ENCODE data around the gene PAM16.

DNA sequence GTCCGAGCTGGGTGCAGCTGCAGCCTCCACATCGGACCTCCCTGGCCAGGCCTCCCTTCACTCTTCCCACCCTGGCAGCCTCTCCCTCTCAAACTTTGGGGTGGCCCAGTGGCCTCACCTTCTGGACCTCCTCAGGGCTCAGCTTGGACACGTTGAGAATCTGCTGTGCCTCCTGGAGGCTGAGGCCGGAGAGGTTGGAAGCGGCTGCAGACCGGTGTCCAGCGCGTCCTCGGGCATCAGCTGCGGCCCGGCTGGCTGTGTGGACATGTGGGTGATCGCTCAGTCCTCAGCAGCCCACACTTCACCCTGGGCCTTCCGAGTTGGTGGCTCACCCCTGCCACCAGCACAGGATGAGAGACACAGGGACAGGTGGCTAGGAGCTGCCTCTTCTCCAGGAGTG lies 9.9 kb downstream of the PAM16 start:
- TF ChIP-seq, protein P1, sequence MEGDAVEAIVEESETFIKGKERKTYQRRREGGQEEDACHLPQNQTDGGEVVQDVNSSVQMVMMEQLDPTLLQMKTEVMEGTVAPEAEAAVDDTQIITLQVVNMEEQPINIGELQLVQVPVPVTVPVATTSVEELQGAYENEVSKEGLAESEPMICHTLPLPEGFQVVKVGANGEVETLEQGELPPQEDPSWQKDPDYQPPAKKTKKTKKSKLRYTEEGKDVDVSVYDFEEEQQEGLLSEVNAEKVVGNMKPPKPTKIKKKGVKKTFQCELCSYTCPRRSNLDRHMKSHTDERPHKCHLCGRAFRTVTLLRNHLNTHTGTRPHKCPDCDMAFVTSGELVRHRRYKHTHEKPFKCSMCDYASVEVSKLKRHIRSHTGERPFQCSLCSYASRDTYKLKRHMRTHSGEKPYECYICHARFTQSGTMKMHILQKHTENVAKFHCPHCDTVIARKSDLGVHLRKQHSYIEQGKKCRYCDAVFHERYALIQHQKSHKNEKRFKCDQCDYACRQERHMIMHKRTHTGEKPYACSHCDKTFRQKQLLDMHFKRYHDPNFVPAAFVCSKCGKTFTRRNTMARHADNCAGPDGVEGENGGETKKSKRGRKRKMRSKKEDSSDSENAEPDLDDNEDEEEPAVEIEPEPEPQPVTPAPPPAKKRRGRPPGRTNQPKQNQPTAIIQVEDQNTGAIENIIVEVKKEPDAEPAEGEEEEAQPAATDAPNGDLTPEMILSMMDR (IDR thresholded peaks at IDR 0.05), result no peak
- TF ChIP-seq POLR2AphosphoS5 (IDR thresholded peaks at IDR 0.05), result no peak
- TF ChIP-seq POLR2A (IDR thresholded peaks at IDR 0.05), result no peak
